ENCODE measurements around the gene PRKCSH. TPM values are rescaled to one million over a fixed set of nuclear protein-coding genes. Genes with fewer than 3 reads are reported as not detected.

The PRKCSH gene
- total and polyA plus RNA-seq, 3 donors from 2014 or later, result 214 to 266 (median 256) TPM

- 16 to 30% methylated on average over 21 to 35 of the region's 36 CpGs for WGBS, 2 donors
- H3K36me3 ChIP-seq (ENCODE audit: low read depth, missing control alignments), result no peaks in the 10 kb centered on the region
- intact Hi-C loops (cut with DNase I; ENCODE audit: low total_unique reads), result no loop called here
- peak; percentile 61 for DNase-seq
- peaks cover 25% of the 10 kb centered on the region for H3K4me1 ChIP-seq
- H3K27me3 ChIP-seq, result no peaks in the 10 kb centered on the region
- TF ChIP-seq POLR2A (IDR thresholded peaks at IDR 0.05) (no peak), CTCF (IDR thresholded peaks at IDR 0.05) (no peak)
- peak overlapping the region in 1 of 2 donors; percentile 11 for H3K4me3 ChIP-seq
- no peaks in the 10 kb centered on the region for H3K9me3 ChIP-seq
- no peak overlapping the region for H3K27ac ChIP-seq
Observed at GRCh38 chr19:11421371-11422098, 13.9 kb upstream of the PRKCSH start.

GRCh38 chr19:11422163-11423065 lies 13.0 kb upstream of the PRKCSH start:
- 2 to 6% methylated on average over 12 to 53 of the region's 56 CpGs for WGBS, 2 donors
- peak; percentile 63 for DNase-seq
- no peak overlapping the region for H3K27ac ChIP-seq
- peak overlapping the region in 1 of 2 donors; percentile 11 for H3K4me3 ChIP-seq
- no peaks in the 10 kb centered on the region for H3K27me3 ChIP-seq
- H3K36me3 ChIP-seq (ENCODE audit: low read depth, missing control alignments), result no peaks in the 10 kb centered on the region
- intact Hi-C loops (cut with DNase I; ENCODE audit: low total_unique reads), result no loop called here
- no peaks in the 10 kb centered on the region for H3K9me3 ChIP-seq
- TF ChIP-seq CTCF (IDR thresholded peaks at IDR 0.05) (no peak), POLR2A (IDR thresholded peaks at IDR 0.05) (no peak)
- H3K4me1 ChIP-seq, result peaks cover 25% of the 10 kb centered on the region

GRCh38 chr19:11423164-11423790 lies 12.2 kb upstream of the PRKCSH start:
- no peak for DNase-seq
- no peak overlapping the region for H3K27ac ChIP-seq
- TF ChIP-seq CTCF (IDR thresholded peaks at IDR 0.05) (no peak), POLR2A (IDR thresholded peaks at IDR 0.05) (no peak)
- WGBS, 2 donors, result 27 to 52% methylated on average over 24 to 27 of the region's 27 CpGs
- H3K27me3 ChIP-seq, result no peaks in the 10 kb centered on the region
- no peaks in the 10 kb centered on the region for H3K36me3 ChIP-seq (ENCODE audit: low read depth, missing control alignments)
- H3K9me3 ChIP-seq, result no peaks in the 10 kb centered on the region
- H3K4me3 ChIP-seq, result no peak overlapping the region
- intact Hi-C loops (cut with DNase I; ENCODE audit: low total_unique reads), result no loop called here
- peaks cover 25% of the 10 kb centered on the region for H3K4me1 ChIP-seq

- Histone ChIP-seq H3K4me1 (peaks cover 25% of the 10 kb centered on the region), H3K36me3 (ENCODE audit: low read depth, missing control alignments) (no peaks in the 10 kb centered on the region), H3K27me3 (no peaks in the 10 kb centered on the region), H3K9me3 (no peaks in the 10 kb centered on the region), H3K4me3 (no peak overlapping the region), H3K27ac (no peak overlapping the region)
- TF ChIP-seq CTCF (IDR thresholded peaks at IDR 0.05) (no peak), POLR2A (IDR thresholded peaks at IDR 0.05) (no peak)
- intact Hi-C loops (cut with DNase I; ENCODE audit: low total_unique reads), result no loop called here
- DNase-seq, result no peak
- 5 to 7% methylated on average over 12 to 21 of the region's 22 CpGs for WGBS, 2 donors
Observed at GRCh38 chr19:11423791-11424181, 11.6 kb upstream of the PRKCSH start.
